ENCODE results near the gene FBXL16.

The FBXL16 gene

GRCh38 chr16:660459-661183 is 45.0 kb downstream of the FBXL16 start (continued):
- TF ChIP-seq ZNF274 (IDR thresholded peaks at IDR 0.05; ENCODE audit: low read length): no peak
- TF ChIP-seq ZNF274 (tag by site-specific recombination; IDR thresholded peaks at IDR 0.05; ENCODE audit: borderline replicate concordance): no peak
- TF ChIP-seq ZNF214 (tag by site-specific recombination; IDR thresholded peaks at IDR 0.05; ENCODE audit: borderline replicate concordance): no peak
- no peak for TF ChIP-seq ZNF777 (tag by site-specific recombination; IDR thresholded peaks at IDR 0.05; ENCODE audit: borderline replicate concordance)
- no peak for TF ChIP-seq ZNF830 (tag by site-specific recombination; IDR thresholded peaks at IDR 0.05; ENCODE audit: low read depth)
- TF ChIP-seq ZFHX2 (tag by site-specific recombination; conservative IDR thresholded peaks at IDR 0.05): peak; percentile 72
- peak; percentile 78 for TF ChIP-seq SCRT2 (tag by site-specific recombination; IDR thresholded peaks at IDR 0.05)
- TF ChIP-seq AEBP2 (tag by site-specific recombination; IDR thresholded peaks at IDR 0.05; ENCODE audit: borderline replicate concordance): no peak
- peak; percentile 71 for TF ChIP-seq CTCF (tag by site-specific recombination; IDR thresholded peaks at IDR 0.05)
- TF ChIP-seq HOXC10 (CRISPR knock-in tag; IDR thresholded peaks at IDR 0.05): no peak
- no peak for TF ChIP-seq ZBTB49 (tag by site-specific recombination; IDR thresholded peaks at IDR 0.05; ENCODE audit: low read depth)
- no peak for TF ChIP-seq SETDB1 (IDR thresholded peaks at IDR 0.05; ENCODE audit: insufficient read length, low read length)
- TF ChIP-seq ZNF148 (tag by site-specific recombination; IDR thresholded peaks at IDR 0.05; ENCODE audit: borderline replicate concordance): no peak
- TF ChIP-seq ZBTB26 (tag by site-specific recombination; optimal IDR thresholded peaks at IDR 0.05): peak; percentile 39
- TF ChIP-seq ZNF2 (tag by site-specific recombination; IDR thresholded peaks at IDR 0.05): peak; percentile 67; the same call in 1 of the 2 replicates
- TF ChIP-seq ZBTB10 (tag by site-specific recombination; IDR thresholded peaks at IDR 0.05): peak; percentile 2; the same call in 1 of the 2 replicates
- peak; percentile 30 for TF ChIP-seq ZNF600 (tag by site-specific recombination; IDR thresholded peaks at IDR 0.05)
- TF ChIP-seq KLF16 (tag by site-specific recombination; IDR thresholded peaks at IDR 0.05): peak; percentile 38; the same call in 1 of the 2 replicates
- TF ChIP-seq ZBTB20 (tag by site-specific recombination; IDR thresholded peaks at IDR 0.05): no peak
- TF ChIP-seq ZNF26 (tag by site-specific recombination; IDR thresholded peaks at IDR 0.05): no peak
- no peak for TF ChIP-seq ZNF549 (tag by site-specific recombination; IDR thresholded peaks at IDR 0.05)
- TF ChIP-seq SCRT1 (tag by site-specific recombination; IDR thresholded peaks at IDR 0.05; ENCODE audit: borderline replicate concordance): peak; percentile 74; the same call in 1 of the 2 replicates
- TF ChIP-seq PRDM1 (tag by site-specific recombination; IDR thresholded peaks at IDR 0.05): no peak
- TF ChIP-seq ZFP69B (tag by site-specific recombination; IDR thresholded peaks at IDR 0.05): peak; percentile 69
- no peak for TF ChIP-seq ZNF701 (tag by site-specific recombination; IDR thresholded peaks at IDR 0.05)

Measured in HEK293 (cell line).